Dermis blood vessel endothelial cell (primary cell): ENCODE data around the gene CASZ1. TPM values are rescaled to one million over a fixed set of nuclear protein-coding genes. Genes with fewer than 3 reads are reported as not detected.

ENCODE experiments used
- DNase-seq: peaks from one replicate; pipeline ENCODE4 v3.0.0; 2010
- total RNA-seq: library from RNA; depleted of rRNA; stranded (reverse); fragments of >200 nt; gene quantifications from 2 replicates; pipeline ENCODE4 v1.2.3, GENCODE V29; 2014

The CASZ1 gene
- total RNA-seq, 1 donor from 2014 or later = 4.3 TPM

- no peak for DNase-seq
These were observed 111.1 kb downstream of the CASZ1 start for GRCh38 chr1:10685196-10685807.

DNA sequence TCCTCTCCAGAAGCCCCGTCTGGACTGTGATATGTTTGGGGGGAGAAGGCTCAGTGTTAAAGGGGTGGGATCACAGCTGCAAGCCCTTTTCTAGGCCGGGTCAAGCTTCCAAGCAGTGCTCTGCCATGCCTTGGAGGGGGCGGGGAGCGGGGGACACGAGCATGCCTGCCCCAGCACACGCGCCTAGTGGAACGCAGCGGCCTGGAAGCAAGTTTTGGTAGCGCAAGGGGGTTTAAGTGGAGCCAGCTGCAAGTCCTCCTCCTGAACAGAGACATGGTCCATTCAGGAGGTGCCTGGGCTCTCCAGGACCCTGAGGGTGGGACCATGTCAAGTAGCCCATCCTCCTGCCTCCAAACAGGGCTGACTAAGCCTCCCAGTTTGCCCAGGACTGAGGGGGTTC, 112.2 kb downstream of the CASZ1 start:
- no peak for DNase-seq

- DNase-seq = no peak
These were observed 113.8 kb downstream of the CASZ1 start for GRCh38 chr1:10682449-10683309.

- no peak for DNase-seq
These were observed 114.4 kb downstream of the CASZ1 start for GRCh38 chr1:10682108-10682445.

DNA sequence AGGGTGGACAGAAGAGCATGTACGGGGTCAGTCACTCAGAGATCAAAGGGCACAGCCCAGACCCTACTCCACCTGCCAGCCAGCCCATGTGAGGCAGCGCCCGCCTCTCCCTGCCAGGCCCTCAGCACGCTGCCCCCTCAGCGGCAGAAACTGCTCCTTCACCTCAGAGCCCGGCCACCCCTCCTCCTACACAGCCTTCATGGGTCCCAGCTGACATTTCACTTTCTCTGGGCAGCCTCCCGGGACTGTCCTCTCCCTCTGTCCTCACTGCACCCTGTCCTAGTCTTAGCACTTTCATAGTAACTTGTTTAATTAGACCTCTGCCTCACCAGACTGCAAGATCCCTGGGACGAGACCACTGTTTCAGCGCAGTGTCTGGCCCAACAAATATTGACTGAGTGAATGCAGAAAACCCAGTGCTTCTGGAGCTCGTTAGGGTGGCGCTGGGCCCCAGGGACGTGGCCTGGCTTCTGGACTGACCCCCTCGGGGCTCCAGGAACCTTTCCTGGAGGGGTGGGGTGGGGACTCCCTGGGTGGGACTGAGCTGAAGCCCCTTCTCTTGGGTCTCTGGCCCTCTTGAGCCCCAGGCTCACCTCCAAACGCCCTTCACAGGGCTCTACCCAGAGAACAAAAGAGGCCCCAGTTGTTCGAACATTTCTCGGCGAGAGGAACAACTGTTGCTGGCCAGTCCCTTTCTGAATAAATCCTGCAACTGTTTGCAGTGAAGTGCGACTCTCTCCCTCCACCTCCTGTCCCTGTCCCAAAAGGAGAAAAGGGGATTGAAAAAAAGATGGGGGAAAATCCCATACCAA, 114.9 kb downstream of the CASZ1 start:
- DNase-seq = no peak

DNA sequence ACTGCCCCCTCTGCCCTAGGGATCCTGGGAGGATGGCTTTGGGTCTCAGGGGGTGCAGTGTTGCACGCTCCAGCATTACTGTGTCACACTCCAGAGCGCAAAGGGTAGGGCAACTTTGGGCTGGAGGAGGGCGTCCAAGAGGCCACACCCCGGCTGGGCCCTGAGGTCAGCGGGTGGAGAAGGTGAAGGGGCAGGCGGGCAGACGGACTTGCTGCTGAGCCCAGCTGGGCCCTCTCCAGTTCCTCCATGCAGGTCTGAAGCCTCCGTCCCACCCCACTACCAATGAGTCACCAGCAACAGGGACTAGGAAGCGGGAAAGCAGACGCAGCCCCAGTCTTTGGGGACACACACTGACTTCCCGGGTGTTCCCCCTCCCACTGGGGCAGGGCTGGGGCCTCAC, 116.0 kb downstream of the CASZ1 start:
- no peak for DNase-seq

DNA sequence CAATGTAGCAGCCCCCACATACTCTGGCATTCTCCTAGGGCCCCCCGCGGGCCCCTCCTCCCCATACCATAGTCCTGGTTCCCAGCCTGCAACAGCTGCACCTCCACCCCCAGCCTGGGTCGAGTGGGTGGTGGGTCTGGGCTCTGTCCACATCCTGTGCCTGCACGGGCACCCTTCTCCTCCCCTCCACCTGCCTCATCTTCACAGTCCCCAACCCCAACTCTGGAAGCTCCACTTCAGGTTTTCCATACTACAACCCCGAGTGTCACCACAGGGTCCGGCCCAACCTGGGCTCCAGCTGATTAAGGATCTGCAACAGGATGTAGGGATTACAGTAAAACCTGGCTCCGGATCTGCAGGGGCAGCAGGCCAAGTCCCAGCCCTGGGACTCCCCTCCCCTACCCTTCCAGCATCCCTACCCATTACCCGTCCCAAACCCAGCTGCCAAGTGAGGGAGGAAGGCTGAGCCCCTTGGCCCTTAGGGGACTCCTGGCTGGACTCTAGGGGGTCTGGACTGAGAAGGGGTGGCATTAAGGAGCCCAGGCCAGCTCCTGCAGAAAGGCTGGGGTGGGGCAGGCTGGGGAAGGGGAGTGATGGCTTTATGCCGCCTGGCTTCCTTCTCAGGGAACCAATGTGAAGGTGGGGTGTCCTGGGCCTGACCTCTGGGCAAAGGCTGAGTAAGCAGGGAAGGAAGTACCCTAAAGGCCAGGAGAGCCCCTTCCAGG, 116.8 kb downstream of the CASZ1 start:
- DNase-seq = peak; percentile 81

GRCh38 chr1:10678852-10679251, 117.6 kb downstream of the CASZ1 start:
- DNase-seq = no peak

GRCh38 chr1:10678402-10678801, 118.0 kb downstream of the CASZ1 start:
- no peak for DNase-seq

DNA sequence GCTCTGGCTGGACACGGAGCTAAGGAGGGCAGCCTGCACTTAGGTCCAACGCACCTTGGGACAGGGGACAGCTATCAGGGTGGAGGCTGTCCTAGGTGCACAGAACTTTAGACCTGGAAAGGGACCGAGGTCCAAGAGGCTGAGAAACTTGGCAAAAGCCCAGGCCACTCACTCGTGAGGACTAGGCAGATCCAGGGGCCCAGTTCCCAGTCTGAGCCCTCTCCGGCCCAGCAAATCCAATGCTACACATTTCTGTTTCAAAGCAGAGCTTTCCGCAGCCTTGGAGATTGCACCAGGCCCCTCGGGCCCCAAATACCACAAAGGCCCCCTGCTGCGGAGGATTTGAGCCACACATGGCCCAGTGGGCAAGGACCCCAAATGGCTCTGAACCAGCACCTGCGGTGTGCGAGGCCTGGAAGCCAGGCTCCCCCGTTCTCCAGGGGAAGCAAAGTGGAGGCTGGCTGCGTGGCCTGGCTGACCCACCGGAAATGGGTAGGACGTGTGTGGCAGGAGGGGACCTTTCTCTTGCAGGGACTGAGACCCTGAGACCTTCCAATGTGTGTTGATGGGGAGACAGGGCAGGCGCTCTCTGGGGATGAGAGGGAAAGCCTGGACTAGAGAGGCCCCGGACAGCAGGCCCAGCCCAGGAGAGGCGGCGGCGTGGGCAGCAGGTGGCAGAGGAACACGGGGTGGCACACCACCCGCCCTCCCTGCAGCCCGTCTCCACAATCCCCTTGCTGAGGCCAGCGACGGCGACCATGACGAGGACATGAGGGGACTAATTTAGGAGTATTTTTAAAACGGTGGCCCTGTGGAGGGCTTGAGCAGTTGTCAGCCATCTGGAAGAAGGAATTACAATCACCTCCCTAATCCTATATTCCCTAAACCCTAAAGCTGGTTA, 118.7 kb downstream of the CASZ1 start:
- DNase-seq = no peak

DNA sequence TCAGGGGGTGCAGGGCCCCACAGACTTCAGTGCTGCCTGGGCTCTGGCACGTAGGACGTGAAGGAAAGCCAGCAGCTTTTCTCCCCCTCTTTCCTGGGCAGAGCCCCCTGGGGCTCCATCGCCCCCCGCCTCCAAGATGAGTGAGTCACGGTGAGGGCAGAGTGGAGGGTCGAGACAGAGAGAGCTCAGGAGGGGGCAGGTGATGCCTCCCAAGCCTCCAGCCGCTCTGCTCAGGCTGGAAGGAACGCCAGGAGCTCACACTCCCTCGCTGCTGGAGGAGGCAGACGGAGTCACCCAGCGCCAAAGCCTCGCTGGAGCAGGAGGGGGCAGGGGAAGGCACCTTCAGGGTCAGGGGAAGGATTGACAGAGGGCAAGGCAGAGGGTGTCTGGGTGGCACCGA, 119.5 kb downstream of the CASZ1 start:
- no peak for DNase-seq

DNA sequence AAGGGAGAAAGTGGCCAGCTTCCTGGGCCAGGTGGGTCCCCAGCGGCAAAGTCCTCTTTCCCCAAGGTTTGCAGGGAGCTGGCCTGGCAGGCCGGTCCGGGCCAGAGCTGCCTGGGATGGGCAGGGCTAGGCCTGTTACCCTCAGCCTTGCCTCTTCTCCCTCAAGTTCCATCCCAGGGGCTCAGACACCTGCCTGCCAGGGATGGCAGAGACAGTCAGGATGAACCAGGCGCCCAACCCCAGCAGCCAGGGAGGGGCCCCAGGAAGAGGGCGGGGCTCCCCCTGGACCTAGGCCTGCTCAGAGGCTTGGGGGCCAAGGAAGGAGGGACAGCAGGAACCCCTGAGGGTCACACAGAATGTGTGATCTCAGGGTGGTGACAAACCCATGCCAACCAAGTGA, 120.6 kb downstream of the CASZ1 start:
- no peak for DNase-seq

DNA sequence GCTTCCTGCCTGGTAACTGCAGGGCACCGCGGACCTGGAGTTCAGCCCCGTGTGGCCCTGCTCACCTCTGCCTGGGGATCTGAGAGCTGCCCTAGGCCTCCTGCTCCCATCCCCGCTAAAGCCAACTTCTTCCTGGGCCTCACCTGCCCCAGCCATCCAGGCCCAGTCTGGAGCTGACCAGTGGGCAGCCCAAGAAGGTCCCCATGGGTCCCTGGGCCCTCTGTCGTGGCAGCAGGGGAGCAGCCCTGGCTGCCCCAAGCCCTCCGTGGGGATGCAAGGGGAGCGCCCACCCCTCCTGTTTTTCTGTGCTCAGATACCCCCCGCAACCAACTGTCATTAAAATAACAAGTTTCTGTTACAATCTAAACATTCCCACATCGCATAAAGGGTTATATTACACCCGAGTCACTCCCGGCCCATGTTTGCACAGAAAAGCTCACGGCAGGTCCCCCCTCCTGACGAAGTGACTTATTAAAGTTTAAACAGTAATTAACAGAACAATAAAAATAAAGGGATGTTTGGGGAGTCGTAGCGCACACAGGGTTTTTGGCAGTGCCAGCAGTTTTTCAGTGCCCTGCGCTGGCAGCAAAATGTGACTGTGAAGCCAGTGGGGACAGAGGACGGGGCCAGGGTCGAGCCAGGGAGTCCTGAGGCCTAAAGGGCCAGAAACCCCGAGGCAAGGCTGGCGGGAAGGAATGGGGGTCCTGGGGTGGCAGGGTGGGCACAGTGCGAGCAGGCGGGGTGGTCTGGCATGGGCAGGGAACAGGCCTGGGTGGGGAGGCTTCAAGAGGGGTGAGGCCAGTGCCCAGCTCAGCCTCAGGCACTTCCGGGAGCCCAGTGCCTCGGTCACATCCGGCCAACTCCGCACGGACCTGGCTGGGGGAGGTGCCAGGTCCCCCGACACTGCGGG, 121.5 kb downstream of the CASZ1 start:
- no peak for DNase-seq

DNA sequence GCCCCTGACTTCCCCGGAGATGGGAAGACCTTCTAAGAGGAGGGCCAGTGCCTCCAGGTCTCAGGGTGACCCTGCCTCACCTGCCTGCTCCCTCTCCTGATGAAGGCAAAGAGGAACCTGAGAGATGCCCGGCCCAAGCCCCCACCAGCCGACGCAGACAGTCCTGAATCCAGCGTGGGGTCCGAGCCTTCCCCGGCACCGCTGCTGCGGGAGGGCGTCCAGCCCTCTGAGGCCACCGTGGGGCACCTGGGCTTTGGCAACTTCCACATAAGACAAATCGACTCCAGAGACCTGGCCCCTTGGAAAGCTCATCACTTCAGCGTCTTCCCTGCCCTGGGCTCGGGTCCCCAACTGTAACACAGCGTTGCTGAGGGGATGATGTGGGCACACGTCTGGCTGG, 122.2 kb downstream of the CASZ1 start:
- no peak for DNase-seq

DNA sequence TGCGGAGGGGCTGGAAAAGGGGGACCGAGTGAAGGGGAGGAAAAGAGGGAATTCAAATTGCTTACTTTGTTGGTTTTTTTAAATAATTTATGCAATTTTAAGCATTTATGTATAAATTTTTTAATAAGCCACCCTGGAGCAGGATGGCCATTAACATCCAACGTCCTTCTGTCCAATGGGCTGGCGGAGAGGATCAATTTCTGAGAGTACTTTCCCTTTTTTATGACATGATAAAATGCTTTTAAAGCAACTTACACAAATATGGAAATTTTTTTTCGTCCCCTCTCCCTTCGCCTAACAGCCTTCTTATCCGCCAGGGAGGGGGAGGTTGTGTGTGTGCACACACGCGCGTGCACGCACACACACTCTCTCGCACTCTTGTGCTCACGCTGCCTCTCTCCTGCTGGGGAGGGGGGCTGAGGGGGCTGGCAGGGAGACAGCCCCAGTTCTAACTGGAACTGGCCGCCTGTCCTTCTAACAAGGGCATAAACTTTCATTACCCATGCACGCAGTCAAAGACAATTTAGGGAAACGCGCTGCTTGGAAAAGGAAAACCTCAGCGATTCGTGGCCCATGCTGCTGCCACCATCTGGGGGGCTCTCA, 123.2 kb downstream of the CASZ1 start:
- DNase-seq = no peak

DNA sequence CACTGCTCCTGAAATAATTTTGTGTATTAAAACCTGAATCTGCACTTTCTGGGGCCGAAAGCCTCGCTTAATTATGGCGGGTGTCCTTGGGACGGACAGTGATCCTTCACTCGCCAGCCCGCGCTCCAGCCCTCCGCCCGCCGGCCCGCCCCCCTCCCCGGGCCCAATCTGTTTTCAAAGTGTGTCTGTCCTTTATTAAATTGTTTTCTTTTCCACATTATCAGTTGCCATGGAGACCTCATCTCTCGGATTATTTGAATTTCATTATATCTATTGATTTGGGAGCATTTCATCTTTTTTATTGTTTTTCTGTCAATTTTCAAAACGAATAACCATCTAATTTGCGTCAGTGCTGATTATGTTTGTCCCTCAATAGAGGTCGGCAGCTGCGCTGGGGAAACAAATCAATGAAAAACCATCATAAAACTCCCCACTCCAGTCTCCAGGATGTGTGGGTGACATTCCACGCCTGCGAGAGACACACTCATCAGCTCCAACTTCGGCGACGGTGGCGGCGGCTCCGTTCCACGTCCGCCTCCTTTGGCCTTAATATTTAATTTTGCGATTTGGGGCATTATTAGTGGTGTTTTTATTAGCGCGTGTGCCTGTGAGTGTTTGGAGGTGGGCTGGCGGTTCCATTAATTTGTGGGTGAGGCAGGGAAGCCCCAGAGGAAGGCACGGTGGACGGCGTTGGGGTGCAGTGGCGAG, 123.9 kb downstream of the CASZ1 start:
- no peak for DNase-seq

GRCh38 chr1:10671622-10672342, 124.7 kb downstream of the CASZ1 start:
- DNase-seq = no peak

DNA sequence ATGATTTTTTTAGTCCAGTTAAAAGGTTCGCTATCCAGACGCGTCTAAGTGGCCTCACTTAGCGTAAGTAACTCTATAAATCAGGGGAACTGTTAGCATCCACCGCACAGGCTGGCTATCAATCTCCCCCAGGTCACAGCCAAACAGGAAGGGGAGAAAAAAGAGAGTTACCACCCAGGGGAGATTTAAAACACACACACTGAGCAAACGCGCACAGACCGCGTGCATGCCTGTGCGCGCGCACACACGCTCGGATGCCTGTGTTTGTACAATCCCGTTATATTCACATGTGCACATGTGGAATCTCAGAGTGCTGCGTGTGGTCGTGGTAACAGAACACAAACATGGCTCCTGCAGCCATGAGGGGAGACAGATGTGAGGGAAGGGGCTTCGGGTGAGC, 125.4 kb downstream of the CASZ1 start:
- DNase-seq = no peak

- no peak for DNase-seq
These were observed 126.3 kb downstream of the CASZ1 start for GRCh38 chr1:10670190-10670589.
